Stimulated activated CD4-positive, alpha-beta T cell treated with anti-CD3 and anti-CD28 coated beads, Interleukin-1b, Interleukin-23, amount 100 ng/mL, for 48 hours (primary cell): Measurements from ENCODE around the gene TTC28.
"Not testable (repeated sequence)": the region's sequence is repeated elsewhere in the genome, so short reads cannot be mapped to it uniquely, and the experiment has no call there.

Experiments
- DNase-seq: peaks from one replicate; pipeline ENCODE4 v3.0.0-alpha.2; 2020

Gene TTC28

DNA sequence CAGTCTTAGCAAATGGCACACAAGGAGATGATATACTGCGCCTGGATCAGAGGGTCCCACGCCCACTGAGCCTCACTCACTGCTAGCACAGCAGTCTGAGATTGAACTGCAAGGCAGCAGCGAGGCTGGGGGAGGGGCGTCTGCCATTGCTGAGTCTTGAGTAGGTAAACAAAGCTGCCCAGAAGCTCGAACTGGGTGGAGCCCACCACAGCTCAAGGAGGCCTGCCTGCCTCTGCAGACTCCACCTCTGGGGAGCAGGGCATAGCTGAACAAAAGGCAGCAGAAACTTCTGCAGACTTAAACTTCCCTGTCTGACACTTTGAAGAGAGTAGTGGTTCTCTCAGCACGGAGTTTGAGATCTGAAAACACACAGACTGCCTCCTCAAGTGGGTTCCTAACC lies 470.2 kb downstream of the TTC28 start:
- not testable (repeated sequence) for DNase-seq

DNA sequence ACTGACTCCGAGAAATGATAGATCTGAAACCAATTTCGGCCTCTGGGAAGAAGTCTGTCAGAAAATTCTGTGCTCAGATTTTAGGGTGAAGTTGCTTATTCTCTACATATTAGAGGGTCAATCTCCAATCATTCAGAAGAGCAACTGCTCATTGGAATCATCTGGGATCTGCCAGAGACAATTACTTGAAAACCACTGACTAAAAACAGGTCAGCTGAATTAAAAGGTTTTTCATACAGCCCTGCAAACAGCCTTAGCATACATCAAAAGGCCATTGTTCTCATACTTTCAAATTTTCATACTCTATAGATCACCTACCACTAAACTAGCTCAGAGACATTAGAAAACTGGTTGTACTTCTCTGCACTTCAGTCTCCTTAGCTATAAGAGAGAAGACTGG lies 470.9 kb downstream of the TTC28 start:
- no peak for DNase-seq

DNA sequence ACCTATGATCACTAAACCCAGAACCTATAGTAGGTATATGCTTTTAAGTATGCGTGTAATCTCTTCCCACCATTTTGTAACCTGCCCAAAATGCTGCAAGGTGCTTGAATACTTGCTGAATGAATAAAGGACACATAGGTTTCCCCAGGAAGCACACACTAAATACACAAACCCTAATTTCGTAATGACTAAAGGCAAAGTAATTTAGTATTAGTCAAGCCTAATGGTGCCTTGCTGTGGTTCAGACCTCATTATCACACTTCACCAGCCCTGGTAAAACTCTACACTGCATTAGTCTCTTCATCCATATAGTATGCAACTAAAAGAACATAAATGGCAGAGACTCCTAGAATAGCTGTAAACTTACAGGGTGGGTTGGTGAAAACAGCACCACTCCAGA lies 471.6 kb downstream of the TTC28 start:
- no peak for DNase-seq

DNA sequence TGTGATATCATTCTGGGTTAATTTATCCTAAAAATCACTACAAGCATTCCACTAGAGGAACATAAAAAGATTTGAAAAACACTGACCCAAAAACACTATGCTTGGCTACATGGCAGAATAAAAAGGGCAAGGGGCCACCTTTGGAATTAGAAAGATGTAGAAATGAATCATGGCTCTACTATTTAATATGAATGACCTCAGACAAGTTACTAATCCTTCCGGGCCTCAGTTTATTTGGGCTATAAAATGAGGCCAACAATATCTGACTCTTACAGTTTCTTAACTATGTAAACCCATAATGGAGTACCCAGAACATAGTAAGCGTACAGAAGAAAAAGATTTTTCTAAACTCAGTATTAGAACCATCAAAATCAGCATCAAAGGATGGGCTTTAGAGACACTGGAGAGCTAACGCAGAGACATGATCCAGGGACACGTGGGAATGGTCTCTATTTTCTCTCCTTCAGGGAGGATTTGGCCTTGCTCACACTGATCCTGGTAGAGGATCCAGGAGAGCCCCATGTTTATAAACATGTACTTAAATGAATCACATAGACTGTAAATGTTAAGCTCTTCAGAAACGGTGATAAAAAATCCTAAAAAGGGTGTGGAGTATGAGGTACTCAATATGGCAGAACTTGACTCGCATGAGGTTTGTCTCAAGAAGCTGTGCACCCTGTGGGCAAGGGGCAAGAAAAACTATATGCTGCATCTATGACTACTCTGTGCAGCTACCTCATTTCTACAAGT lies 472.2 kb downstream of the TTC28 start:
- no peak for DNase-seq

DNA sequence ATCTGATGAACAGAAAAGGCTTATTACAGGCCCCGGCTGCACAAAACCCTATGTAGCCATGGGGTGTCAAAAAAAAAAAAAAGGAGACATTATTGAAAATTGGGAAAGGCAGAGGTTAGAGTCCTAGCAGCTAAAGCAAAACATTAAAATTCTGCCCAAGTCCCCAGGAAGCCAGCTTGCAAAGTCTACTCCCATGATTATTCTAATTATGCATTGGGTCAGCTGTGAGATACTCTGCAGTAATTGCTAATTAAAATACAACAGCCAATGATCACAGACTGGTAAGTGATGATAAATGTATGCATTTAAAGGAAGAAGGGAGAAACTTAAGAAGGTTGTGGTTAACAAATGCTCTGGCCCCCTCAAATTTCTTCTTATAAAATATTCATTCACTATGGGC lies 473.7 kb downstream of the TTC28 start:
- no peak for DNase-seq

DNA sequence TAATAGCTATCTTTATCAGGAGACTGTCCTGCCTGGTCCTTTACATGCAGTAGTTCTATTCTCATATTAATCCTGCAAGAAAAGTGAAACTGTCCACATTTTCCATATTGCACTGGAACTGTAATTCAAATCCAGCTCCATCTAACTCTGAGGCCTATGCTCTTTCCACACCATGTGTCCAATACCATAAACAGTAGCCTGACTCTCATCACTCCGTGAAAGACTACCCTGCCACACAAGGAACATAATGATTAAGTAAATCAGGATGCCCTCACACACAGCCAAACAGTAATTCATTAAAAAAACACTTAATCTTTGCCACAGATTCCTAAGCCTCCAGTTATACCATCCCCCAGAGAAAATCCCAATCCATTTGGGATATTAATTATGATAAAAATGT lies 475.3 kb downstream of the TTC28 start:
- DNase-seq: no peak

DNA sequence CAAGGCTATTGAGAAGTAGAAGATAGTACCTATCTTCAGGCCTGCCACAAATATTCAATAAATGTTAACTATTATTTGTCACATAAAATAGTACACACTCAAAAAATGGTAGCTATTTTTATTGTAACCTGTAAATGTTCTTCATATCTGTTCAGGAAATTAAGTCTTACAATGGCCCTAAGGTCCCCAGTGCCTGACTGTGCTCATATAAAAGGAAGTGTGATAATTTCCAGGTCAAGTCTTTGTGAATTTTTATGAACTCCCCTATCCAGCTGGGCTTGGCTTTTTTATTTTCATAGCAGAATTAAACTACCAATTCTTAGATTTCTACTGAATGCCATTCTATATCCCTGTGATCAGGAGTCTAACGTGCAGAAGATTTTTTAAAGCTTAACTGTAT lies 476.4 kb downstream of the TTC28 start:
- DNase-seq: no peak

DNA sequence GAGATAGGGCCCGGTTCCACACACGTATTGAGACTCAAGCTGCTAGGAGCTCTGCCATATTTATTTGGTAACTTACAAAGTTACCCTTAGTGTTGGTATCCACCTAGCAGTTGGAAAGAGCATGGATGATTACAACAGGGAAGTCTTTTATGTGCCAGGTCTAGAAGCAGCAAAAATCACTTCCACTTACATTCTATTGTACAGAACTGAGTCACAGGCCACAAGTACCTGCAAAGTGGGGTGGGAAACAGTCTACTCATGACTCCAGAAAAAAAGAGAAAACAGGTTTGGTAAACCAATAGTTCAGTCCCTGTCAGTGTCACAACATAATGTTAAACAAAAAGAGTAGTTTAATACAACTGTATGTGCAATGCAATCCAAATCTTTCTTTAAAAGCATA lies 480.9 kb downstream of the TTC28 start:
- no peak for DNase-seq

DNA sequence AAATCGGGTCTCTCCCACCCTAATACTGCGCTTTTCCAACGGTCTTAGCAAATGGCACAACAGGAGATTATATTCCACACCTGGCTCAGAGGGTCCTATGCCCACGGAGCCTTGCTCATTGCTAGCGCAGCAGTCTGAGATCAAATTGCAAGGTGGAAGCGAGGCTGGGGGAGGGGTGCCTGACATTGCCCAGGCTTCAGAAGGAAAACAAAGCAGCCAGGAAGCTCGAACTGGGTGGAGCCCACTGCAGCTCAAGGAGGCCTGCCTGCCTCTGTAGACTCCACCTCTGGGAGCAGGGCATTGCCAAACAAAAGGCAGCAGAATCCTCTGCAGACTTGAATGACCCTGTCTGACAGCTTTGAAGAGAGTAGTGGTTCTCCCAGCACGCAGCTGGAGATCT lies 488.1 kb downstream of the TTC28 start:
- DNase-seq: not testable (repeated sequence)

DNA sequence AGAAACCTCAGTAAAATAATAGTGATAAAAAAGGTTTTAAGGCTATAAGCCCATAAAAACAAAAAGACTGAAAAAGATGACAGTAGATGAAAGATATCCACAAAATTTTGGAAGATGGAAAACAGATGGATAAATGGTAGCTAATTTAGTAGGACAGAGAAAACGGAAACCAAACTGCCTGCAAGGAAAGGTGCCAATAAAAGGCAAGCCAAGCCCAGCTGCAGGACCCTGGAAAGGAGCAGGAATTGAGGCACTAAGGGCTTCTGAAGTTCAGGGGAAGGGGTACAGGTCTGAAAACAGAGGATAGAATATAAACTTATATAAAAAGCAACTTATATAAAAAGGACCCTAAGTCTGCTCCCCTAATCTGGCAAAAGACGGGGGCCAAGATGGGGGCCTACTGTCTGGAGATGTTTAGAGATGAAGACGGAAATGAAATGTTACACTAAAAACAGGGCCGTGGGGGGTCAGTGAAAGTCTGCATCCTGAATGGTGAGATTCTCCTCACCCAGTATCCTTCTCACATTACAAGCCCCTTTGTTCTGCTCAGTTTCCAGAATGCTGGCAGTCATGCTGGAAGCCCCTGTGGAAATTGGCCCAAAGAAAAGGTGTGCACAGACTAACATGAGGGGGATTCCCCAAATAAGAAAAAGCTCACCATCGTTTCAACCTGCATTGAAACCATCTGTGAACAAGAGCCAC lies 491.3 kb downstream of the TTC28 start:
- no peak for DNase-seq

DNA sequence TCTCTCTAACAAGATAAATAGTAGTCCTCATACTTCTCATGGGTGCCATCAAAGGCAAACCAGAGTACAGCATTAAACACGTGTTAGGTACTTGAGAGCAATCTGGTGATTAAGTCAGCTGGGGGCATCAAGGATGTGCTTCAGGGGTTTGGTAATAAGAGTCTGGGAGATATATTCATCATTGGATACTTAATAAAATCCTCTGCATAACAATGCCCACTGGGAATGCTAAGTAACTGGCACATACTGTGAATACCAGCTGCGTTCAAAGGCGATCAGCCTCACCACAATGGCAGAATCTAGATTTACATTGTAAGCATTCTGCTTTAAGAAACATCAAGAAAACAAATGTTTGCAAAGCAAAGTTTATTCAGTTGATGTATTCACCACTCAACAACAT lies 492.0 kb downstream of the TTC28 start:
- DNase-seq: no peak

DNA sequence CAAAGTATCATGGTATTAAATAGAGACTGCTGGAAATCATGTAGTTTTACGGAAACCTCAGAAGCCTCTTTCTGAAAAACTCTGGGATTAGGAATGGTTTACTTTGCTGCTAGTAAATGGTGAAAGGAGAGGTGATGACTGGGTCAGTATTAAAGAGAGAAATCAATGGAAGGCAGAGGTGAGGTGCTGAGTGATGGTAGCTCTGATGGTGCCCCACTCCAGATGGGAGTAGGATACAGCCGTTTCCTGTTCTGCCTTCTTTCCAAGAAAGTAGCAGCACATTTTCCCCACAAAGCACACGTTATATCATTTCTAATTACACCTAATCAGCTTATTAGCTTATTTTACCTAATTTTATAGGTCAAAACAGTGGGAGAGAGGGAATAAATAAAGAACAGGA lies 493.0 kb downstream of the TTC28 start:
- no peak for DNase-seq

DNA sequence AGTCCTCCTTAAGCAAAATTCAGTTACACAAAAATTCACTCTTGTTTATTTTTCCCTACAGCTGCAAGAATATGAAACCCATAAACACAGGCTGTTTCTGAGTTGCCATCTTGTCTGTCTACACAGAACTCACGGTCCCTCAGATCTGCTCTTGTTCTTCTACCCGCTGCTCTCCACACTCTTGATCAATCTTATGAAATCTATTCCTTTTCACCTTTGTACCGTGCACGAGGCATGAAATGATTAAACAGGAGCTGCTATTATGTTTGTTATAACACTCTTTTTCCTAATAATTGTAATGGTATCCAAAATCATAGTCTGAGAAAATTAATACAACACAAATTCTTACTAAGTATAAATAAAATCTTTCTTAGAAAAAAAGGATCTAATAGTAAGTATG lies 494.5 kb downstream of the TTC28 start:
- DNase-seq: no peak

DNA sequence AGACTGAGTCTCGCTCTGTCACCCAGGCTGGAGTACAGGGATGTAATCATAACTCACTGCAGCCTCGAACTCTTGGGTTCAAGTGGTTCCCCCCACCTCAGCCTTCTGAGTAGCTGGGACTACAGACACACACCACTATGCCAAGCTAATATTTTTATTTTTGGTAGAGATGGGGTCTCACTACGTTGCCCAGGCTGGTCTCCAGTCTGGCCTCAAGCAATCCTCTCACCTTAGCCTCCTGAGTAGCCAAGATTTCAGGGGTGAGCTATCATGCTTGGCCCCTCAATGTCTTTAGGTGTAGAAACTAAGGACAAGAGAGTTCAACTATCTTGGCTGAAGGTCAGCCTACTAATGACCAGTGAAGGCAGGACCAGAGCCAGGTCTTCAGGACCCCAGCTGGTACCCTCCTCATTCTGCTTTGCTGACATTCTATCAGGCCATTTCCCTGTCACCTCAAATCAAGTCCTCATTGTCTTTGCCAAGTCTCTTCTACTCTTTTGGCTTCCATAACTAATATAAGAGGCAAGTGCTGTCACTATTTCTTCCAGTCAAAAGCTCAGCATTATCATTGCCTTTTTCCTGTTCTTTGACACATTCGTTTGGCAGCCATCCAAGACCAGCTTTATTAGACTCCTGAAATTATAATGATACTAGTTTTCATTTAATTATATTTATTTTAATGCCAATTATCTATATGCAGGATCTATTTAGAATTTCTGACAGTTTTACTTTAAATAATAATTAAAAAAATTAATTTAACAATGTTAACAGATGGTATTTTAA lies 496.4 kb downstream of the TTC28 start:
- no peak for DNase-seq

DNA sequence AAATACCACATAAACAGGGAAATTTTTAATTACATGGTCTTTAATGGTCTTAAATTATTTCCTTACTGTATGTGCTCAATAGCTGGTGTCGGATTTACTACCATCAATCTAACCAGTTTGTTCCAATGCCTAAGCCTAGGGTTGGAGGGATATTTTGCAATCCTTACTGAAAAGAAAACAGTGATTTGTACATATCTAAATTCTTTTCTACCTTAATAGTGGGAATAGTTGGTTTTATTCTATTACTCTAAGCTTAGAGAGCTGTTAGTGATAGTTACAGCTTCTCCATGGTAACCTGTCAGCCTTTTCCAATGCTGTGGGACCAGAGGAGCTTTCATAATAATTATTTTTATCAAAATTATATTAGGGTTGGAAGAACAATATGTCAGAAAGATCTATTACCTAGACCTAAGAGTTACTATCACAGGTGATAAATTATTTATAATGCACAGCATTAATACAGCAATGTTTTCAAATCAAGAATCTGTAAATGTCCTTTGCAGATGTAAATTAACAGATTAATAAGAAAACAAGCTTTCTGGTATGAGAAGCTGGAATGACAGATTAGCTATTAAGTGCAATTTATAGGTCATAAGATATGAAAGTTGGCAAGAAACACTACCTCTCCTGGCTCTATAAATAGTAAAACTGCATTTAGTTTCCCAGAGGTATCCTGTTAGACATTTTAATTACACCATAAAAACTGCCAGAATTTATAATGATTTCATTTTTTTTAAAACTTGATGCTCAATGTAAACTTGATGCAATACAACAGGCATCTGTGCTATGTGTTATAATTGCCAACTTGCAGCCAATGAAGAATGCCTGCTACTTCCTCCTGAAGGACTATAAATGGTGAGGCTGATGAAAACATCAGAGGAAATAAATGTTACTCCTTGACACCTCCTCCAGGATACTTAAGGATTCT lies 498.6 kb downstream of the TTC28 start:
- DNase-seq: no peak

DNA sequence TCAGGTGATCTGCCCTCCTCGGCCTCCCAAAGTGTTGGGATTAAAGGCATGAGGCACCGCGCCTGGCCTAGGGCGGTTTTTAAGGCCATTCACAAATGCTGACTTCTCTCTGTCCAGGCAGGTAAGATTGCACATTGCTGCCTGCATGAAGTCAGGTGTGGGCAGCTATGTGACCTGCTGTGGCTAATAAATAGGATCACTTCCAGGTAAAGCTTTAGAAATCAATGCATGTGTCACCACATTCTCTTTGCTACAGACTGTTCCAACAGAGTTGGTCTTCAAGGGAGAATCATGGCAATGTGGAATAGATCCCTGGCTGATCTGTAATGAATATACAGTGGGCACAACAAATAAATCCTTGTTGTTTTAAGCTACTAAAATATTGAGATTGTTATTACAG lies 500.2 kb downstream of the TTC28 start:
- DNase-seq: no peak

DNA sequence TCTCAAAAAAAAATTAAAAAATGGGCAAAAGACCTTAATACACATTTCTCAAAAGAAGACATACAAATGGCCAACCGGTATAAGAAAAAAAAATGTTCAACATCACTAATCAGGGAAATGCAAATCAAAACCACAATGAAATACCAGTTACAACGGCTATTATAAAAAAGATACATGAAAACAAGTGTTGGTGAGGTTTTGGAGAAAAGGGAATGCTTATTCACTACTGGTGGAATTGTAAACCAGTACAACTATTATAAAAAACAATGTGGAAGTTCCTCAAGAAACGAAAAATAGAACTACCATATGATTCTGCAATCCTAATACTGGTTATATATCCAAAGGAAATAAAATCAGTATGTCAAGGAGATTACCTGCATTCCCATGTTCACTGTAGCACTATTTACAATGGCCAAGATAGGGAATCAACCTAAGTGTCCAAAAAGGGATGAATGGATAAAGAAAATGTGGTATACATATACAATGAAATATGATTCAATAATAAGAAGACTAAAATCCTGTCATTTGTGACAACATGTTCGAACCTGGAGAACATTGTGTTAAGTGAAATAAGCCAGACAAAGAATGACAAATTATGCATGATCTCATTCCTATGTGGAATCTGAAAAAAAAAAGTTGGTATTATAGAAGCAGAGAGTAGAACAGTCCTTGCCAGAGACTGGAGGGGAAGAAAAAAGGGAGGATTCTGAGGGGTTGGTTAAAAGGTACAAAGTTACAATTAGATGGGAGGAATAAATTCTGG lies 503.7 kb downstream of the TTC28 start:
- no peak for DNase-seq

DNA sequence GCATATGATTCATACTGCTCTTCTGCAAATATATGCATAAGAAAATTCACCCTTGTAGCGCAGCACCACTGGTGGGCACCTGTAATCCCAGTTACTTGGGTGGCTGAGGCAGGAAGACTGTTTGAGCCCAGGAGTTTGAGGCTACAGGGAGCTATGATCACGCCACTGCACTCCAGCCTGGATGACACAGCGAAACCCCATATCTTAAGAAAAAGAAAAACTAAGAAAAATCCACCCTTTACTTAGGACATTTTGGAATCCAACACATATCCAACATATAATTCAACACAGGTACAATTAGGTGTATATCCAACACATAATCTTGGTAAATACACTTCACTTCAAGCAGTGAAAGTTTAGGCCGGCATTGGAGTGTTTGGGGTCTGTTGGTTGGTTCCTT lies 505.1 kb downstream of the TTC28 start:
- DNase-seq: no peak

DNA sequence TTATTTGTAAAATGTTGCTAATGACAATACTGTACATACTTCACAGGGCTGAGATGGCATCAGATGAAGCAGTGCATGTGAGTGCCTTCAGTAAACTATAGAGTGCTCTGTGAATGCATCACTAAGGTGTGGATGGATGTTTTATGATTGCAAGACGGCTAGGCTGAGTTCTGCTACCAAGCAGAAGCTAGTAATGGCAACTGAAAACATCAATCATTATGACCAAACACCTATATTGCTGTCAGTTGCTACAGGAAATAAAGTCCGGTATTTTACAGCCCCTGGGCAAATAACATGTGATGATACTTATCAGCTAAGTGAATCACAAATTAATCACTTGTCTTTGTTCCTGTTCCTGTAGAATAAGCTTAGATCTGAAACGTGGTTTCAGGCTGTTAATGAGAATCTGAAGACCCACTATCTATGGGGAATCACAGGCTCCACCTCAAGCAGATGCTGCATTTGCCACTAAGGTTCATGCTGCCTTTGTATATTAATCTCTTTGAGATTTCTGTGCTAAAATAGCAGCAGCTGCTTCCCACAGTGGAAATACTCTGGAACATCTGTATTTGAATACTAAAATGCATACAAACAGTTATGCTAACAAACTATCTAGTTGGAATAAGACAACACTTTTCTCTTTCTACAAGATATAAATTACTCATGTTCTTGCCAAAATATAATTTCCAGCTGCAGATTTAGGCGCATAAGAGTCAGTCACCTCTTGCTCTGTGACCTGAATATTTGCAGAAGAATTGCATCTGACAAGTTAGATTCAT lies 506.6 kb downstream of the TTC28 start:
- DNase-seq: no peak

DNA sequence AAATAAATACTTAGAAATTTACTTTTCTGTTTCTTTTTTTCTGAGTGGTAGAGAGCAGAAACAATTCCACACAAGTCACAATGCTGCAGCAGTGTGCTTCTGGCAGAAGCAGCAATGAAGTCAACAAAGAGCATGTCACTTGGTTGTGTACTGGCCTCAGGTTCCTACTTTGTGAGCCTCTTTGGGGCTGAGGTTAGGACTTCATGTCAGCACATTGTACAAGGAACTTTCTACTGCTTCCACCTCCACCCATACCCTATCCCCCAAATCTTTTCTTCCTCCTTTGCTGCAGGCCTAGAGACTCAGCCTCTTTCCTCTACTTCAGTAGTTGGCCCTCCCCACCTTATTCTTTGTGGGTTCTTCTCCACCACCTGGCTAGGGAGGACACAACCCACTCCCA lies 507.9 kb downstream of the TTC28 start:
- no peak for DNase-seq

DNA sequence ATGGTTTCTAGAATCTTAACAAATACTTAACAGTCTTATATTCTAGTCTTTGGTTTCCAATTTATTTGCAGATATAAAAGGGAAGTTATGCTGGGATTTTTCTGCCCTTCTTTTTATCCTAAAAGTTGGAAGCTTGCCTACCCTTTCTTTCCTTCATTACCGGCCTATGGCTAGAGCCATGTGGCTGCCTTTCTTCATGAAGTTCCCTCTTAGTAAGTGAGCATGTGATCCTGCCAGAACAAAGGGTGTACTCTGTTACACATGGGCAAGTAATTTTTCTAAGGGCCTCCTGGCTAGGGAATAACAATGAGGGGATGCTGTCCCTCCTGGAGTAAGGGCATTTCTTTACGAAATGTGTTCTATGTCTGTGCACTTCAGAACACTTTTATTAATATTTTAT lies 508.5 kb downstream of the TTC28 start:
- DNase-seq: no peak
